ENCODE results near the gene TTC1. TPM values are rescaled to one million over a fixed set of nuclear protein-coding genes. Genes with fewer than 3 reads are reported as not detected.
A peak's percentile ranks its signal among the peaks of the same experiment; 100 is the strongest.

TTC1 gene
- total RNA-seq, 6 donors from 2014 or later, result 28.5 to 46.7 (median 38.8) TPM

GRCh38 chr5:159978358-159978757 lies 30.6 kb upstream of the TTC1 start:
- no peak overlapping the region for H3K4me3 ChIP-seq
- ATAC-seq (ENCODE audit: low FRiP score in 2 of 2) (no peak), DNase-seq (no peak)
- no peaks in the 10 kb centered on the region for H3K36me3 ChIP-seq
- H3K4me1 ChIP-seq, result no peaks in the 10 kb centered on the region
- no peaks in the 10 kb centered on the region for H3K9me3 ChIP-seq
- TF ChIP-seq EP300 (IDR thresholded peaks at IDR 0.05), result no peak
- no peak for TF ChIP-seq CTCF (IDR thresholded peaks at IDR 0.05)
- no peak for TF ChIP-seq POLR2AphosphoS5 (IDR thresholded peaks at IDR 0.05)
- TF ChIP-seq POLR2A (IDR thresholded peaks at IDR 0.05), result no peak
- 39 to 45% methylated on average over 2 of the region's 2 CpGs for WGBS, 2 donors
- H3K27ac ChIP-seq, result no peak overlapping the region
- no peaks in the 10 kb centered on the region for H3K27me3 ChIP-seq

- WGBS, 2 donors, result 76 to 88% methylated on average over 8 of the region's 8 CpGs
- ATAC-seq (ENCODE audit: low FRiP score in 2 of 2), result no peak
- Histone ChIP-seq H3K4me3 (no peak overlapping the region), H3K9me3 (no peaks in the 10 kb centered on the region), H3K36me3 (no peaks in the 10 kb centered on the region), H3K27ac (no peak overlapping the region), H3K4me1 (peaks cover 0 to 10% (median 5%) of the 10 kb centered on the region in 4 donors), H3K27me3 (no peaks in the 10 kb centered on the region)
- DNase-seq, result no peak
- TF ChIP-seq POLR2AphosphoS5 (IDR thresholded peaks at IDR 0.05), result no peak
- TF ChIP-seq EP300 (IDR thresholded peaks at IDR 0.05), result no peak
- no peak for TF ChIP-seq POLR2A (IDR thresholded peaks at IDR 0.05)
- no peak for TF ChIP-seq CTCF (IDR thresholded peaks at IDR 0.05)
These were observed 26.3 kb upstream of the TTC1 start for GRCh38 chr5:159982421-159983173.

- Histone ChIP-seq H3K36me3 (no peaks in the 10 kb centered on the region), H3K4me3 (peak overlapping the region in 3 of 4 donors; percentile 45 to 54 (median 54)), H3K27me3 (no peaks in the 10 kb centered on the region), H3K27ac (peak overlapping the region in 1 of 4 donors; percentile 42), H3K4me1 (peaks cover 0 to 10% (median 5%) of the 10 kb centered on the region in 4 donors), H3K9me3 (no peaks in the 10 kb centered on the region)
- DNase-seq (peak; percentile 90 to 96), ATAC-seq (ENCODE audit: low FRiP score in 2 of 2) (peak; percentile 91)
- TF ChIP-seq CTCF (IDR thresholded peaks at IDR 0.05), result peak; percentile 54 to 90 (median 79)
- peak in 2 of 4 donors; percentile 11 to 15 for TF ChIP-seq POLR2A (IDR thresholded peaks at IDR 0.05)
- TF ChIP-seq EP300 (IDR thresholded peaks at IDR 0.05), result no peak
- TF ChIP-seq POLR2AphosphoS5 (IDR thresholded peaks at IDR 0.05), result no peak
- 2 to 3% methylated on average over 13 to 37 of the region's 50 CpGs for WGBS, 2 donors
These were observed 21.8 kb upstream of the TTC1 start for GRCh38 chr5:159987031-159987674.

- Histone ChIP-seq H3K36me3 (no peaks in the 10 kb centered on the region), H3K27me3 (no peaks in the 10 kb centered on the region), H3K27ac (no peak overlapping the region), H3K4me1 (peaks cover 0 to 10% (median 5%) of the 10 kb centered on the region in 4 donors), H3K9me3 (peaks cover 0 to 10% (median 0%) of the 10 kb centered on the region in 4 donors), H3K4me3 (no peak overlapping the region)
- DNase-seq (no peak), ATAC-seq (ENCODE audit: low FRiP score in 2 of 2) (no peak)
- no peak for TF ChIP-seq POLR2AphosphoS5 (IDR thresholded peaks at IDR 0.05)
- 79 to 84% methylated on average over 2 of the region's 2 CpGs for WGBS, 2 donors
These were observed 18.4 kb upstream of the TTC1 start for GRCh38 chr5:159990506-159990905.

- 85 to 88% methylated on average over 1 of the region's 1 CpG for WGBS, 2 donors
- H3K36me3 ChIP-seq, result no peaks in the 10 kb centered on the region
- no peak overlapping the region for H3K4me3 ChIP-seq
- H3K9me3 ChIP-seq, result peaks cover 0 to 10% (median 0%) of the 10 kb centered on the region in 4 donors
- H3K27ac ChIP-seq, result no peak overlapping the region
- H3K4me1 ChIP-seq, result peaks cover 0 to under 1% (median 0%) of the 10 kb centered on the region in 4 donors
- DNase-seq (no peak), ATAC-seq (ENCODE audit: low FRiP score in 2 of 2) (no peak)
- TF ChIP-seq POLR2AphosphoS5 (IDR thresholded peaks at IDR 0.05) (no peak), EP300 (IDR thresholded peaks at IDR 0.05) (no peak), CTCF (IDR thresholded peaks at IDR 0.05) (no peak), POLR2A (IDR thresholded peaks at IDR 0.05) (no peak)
- H3K27me3 ChIP-seq, result no peaks in the 10 kb centered on the region
These were observed 16.4 kb upstream of the TTC1 start for GRCh38 chr5:159992566-159992965.
